Bone marrow (tissue), 2 donors: ENCODE results near the gene MYO3A.
"Not testable (repeated sequence)": the region's sequence is repeated elsewhere in the genome, so short reads cannot be mapped to it uniquely, and the experiment has no call there.

ENCODE experiments used
- DNase-seq, 2 donors: peaks; one replicate each; lab custom pipeline; 2025; lab: John Stamatoyannopoulos, UW

Gene MYO3A

DNA sequence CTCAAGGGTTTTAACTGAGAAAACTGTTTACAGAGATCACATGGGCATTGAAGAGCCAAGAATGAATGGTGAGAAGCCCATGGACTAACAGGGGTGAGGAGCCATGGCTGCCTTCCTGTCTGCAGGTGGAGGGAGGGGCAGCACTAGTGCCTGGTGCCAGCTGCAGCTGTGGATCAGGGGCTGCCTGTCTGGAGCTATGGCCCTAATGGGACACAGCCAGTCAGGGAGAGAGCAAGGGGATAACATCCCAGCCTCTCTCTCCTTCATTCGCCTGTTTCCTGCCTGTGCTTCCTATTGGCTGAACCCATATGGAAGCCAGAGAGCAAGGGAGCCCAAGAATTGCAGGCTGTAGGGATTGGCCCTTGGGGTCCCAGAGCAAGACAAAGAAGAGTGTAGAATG, 156.7 kb downstream of the MYO3A start:
- no peak for DNase-seq

DNA sequence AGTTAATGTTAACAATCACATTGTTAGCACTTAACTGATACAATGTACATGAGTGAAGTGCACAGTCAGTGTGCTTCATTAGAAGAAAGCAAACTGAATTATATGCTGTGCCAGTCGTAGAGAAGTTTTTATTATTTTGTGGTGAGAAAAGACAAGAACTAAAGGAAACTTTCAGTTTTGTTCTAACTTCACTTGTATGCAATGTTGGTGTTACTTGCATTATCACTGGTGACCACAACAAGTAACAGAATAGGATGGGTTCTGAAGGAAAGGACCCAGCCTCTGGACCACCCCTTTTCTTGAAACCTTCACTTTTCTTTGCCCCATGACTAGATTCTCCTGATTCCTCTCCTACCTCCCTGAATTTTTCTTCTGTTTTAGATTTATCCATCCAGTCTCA, 159.2 kb downstream of the MYO3A start:
- no peak for DNase-seq

- no peak for DNase-seq
Measured at GRCh38 chr10:26095781-26096180, 161.8 kb downstream of the MYO3A start.

GRCh38 chr10:26097549-26097948, 163.5 kb downstream of the MYO3A start:
- not testable (repeated sequence) for DNase-seq

- DNase-seq, result no peak
Measured at GRCh38 chr10:26112532-26112931, 178.5 kb downstream of the MYO3A start.

DNA sequence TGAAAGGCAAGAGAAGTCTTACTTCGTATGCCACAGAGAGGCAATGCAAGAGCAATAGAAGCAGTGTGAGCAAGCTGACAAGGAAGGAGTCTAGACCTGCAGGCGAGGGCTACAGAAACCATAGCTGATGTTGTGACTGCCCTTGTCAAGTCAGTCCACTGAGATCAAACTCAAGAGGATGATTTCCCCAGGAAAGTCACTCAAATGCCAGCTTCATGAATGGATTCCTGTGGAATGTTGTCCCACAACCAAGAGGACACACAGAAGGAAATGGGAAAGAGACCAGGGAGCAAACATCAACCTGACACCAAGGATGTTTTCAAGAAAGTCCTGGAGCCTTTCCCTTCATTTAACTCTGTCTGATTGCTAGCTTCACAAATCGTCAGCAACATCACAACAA, 204.6 kb downstream of the MYO3A start:
- DNase-seq, result no peak

DNA sequence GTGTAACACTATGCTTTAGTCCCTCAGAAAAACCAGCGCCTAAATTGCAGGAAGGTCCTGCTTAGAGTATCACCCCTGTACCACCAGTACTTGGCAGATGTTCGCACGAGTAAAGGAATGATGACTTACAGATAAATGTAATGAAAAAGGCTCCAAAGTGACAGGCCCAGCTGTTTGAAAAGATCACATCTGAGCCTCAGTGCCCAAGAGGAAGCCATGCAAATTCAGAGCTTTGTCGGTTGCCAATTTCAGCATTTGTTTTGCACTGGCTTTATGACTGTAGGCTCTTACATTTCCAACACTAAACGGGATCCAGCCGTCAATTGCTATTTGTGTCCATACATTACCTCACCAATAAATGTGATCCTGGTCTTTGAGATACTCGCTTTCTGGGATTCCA, 222.0 kb downstream of the MYO3A start:
- DNase-seq, result no peak

- DNase-seq, result no peak
Measured at GRCh38 chr10:26157734-26158133, 223.7 kb downstream of the MYO3A start.

GRCh38 chr10:26169466-26169865, 235.4 kb downstream of the MYO3A start:
- no peak for DNase-seq

DNA sequence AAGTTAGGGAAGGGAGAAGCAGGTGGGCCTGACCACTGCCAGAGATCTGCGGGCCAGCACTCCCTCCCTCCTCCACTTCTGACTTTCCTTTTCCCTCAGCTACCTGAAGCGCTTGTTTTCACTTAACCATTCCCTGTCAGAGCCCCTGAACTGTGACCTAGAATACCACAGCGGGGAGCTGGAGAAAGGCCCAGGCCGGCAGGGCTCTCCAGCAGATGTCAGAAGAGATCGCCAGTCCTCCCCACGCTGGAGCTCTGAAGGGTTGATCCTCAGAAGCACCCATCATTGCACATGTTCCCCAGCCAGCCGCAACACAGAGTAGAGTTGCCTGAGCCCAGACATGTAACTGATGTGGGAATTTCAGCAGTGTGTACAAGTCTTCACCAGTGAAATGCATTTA, 238.1 kb downstream of the MYO3A start:
- no peak for DNase-seq

DNA sequence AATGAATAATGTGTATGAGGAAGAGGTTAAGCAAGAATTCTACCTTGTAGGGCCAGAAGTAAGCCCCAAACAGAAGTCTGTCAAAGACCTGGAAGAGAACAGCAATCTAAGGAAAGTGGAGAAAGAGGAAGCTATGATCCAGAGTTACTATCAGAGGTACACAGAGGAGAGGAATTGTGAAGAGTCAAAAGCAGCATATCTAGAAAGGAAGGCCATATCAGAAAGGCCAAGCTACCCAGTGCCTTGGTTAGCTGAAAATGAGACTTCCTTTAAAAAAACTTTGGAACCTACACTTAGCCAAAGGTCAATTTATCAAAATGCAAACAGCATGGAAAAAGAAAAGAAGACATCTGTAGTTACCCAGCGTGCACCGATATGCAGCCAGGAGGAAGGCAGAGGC, 239.8 kb downstream of the MYO3A start:
- no peak for DNase-seq

DNA sequence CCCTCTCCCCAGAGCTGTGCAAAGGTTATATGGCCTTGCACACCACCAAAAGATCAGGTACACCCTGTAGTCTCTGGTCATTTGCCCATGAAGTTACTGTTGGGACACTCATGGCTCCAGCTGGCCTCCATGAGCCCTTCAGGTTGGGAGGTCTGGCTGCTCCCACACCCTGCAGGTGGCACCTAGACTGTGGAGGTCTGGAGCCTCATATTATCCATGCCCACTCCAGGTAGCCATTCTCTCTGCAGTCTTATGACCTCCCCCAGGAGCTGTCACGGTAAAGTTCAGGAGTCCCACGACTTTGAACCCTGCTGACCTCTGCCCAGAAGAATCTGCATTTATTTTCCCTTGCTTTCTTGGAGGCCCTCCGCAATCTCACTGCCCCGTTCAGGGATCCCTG, 243.3 kb downstream of the MYO3A start:
- DNase-seq, result no peak

- no peak for DNase-seq
Measured at GRCh38 chr10:26194275-26194674, 260.2 kb downstream of the MYO3A start.

GRCh38 chr10:26197248-26197647, 263.2 kb downstream of the MYO3A start:
- no peak for DNase-seq

GRCh38 chr10:26198119-26198518, 264.1 kb downstream of the MYO3A start:
- DNase-seq, result no peak

DNA sequence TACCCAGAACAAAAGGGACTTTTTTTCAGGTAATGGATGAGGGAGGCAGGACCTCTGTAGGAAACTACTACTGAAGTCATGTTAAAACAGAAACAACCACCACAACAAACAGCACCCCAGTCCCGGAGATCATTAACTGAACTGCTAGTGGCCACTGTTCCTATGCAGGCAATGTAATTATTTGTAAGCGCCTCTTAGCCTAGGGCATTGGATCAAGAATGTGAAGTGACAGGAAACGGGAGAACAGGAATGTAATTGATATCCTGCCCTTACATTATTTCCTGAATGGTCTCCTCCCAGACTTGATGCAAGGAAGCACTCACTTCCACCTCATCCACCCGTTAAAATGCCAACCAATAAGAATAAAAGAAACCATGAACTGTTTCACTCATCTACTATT, 265.8 kb downstream of the MYO3A start:
- no peak for DNase-seq

- no peak for DNase-seq
Measured at GRCh38 chr10:26205223-26205622, 271.2 kb downstream of the MYO3A start.

DNA sequence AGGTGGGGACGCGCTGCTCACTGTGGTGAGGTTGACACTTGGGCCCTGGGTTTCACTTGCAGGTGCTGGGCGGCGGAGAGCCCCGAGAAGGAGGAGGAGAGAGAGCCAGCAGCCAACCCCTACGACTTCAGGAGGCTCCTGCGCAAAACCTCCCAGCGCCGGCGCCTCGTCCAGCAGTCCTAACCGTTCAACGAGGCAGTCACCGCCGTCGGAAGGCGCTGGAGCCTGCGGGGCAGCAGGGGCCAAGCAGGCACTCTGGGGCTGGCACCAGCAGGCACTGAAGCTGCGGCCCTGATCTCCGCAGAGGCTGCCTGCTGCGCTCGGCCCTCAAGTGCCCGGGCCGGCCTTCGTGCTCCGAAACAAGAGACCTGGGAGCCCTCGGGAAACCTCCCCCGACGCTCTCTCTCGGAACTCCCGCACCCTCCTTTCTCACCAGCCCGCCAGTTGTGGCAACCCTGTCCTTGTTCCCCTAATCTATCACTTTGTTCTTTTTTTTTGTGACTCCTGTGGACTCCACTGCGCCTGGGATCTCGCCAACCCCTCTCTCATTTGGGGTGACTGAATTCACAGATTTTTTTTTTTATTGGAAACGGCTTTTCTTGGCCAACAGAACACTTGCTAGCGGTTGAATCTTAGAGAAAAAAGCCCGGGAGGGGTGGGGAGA, 277.9 kb downstream of the MYO3A start:
- DNase-seq, result no peak

- no peak for DNase-seq
Measured at GRCh38 chr10:26212511-26212910, 278.5 kb downstream of the MYO3A start.

DNA sequence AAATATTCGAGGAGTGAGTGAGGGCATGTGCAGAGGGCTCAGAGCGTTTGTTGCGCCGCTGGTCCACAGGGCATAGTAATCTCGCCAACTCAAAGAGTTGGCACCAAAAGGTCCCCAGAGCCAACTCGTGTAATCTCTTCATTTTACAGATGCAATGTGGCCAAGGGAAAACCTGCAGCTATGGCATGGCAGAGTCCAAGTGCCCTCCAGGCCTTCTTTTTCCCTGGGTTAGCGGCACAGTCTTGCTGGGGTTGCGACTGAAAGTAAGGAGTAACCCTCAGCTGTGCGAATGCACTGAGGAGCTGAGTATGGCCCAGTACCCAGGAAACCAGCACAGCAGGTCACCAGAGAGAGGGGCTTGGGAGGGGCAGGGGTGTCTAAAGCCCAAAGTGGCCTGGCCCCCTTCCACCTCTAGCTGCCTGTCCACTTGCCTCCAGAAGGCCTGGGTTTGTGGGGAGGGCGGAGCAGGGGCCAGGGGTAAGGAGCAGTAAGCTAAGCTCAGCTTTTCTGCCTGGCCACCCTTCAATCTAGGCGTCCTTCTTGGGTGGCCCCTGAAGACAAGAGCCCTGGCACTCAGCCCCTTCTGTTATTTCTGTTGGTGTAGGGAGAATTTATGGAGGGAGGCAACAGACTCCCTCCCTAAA, 279.2 kb downstream of the MYO3A start:
- DNase-seq, result no peak

GRCh38 chr10:26214004-26214403, 280.0 kb downstream of the MYO3A start:
- DNase-seq, result no peak

DNA sequence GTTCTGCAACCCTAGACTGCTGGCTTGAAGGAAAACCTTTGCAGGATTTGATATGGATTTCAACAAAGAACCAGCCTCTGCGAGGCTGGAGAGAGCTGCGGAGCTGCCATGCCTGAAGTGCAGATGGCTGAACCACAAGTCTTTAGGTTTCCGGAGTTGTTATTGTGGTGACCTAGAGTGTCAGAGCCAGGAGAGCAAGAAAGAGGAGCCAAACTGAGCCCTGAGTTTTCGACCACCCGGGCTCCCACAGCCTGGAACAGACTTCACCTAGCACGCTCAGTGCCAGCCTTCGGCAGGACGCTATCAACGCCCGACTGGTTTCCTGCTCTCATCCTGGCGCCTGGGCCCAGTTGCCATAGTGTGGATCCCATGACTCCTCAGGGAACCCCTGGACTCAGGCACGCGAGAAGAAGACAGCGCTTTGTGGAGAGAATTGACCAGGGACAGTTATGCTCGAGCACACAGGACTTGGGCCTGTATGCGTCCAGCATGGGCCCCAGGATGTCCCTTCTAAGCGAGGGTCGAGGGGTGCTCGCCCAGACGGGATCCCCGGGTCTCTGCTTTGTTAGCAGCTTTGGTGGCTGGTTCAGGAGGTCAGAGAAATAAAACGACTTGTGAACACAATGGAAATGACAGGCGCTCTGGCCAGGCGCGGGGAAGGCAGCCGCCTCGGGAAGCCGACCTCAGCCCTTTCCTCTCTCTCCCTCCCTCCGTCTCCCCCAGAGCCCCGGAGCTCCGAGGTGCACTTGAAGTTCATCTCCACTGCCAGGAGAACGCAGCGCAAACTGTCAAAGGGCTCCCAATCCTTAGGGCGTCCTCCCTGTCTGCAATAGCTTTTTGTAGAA, 280.7 kb downstream of the MYO3A start:
- no peak for DNase-seq

DNA sequence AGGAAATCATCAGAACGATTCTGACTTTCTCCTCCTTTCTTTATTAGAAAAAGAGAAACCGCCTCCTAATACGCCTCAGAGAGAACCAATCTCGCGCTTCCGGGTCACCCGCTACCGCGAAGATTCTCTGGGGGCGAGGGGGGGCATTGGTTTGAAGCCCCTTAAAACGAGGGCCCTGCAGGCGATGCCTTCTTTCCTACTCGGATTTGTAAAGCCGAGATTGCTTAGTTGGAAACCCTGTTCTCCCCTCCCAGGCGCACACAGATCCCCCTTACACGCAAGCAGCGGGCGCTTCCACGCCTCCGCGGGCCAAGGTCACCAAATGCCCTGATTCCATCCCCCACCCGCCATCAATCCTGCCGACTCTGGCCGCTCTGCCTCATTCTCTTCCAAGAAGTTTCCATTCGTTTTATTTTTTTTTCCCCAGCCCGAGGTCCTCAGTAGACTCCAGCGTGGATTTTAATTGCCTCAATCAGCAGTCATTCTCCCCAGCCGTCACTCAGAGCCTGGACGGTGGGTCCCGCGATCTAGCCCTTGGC, 281.4 kb downstream of the MYO3A start:
- no peak for DNase-seq
